Fibroblast of the aortic adventitia (primary cell): Measurements from ENCODE around the gene PLAGL2. TPM values are rescaled to one million over a fixed set of nuclear protein-coding genes. Genes with fewer than 3 reads are reported as not detected.

Experiments
- DNase-seq: peaks from one replicate; pipeline ENCODE4 v3.0.0-alpha.2; 2010; ENCODE audit warnings: low read depth
- H3K4me3 ChIP-seq: 2 replicates; pipeline ENCODE4 v1.5.1; 2011; ENCODE audit warnings: low read depth, mild to moderate bottlenecking, control low read depth, low read length, moderate library complexity
- CTCF ChIP-seq: IDR thresholded peaks from 2 replicates; pipeline ENCODE4 v1.5.1; 2011; ENCODE audit warnings: mild to moderate bottlenecking, low read length, control low read depth, inconsistent platforms; ENCODE audit not compliant: insufficient read depth
- total RNA-seq: library from RNA; depleted of rRNA; stranded (reverse); fragments of >200 nt; gene quantifications from 2 replicates; pipeline ENCODE4 v1.2.3, GENCODE V29; 2012; ENCODE audit warnings: low replicate concordance

PLAGL2 gene
- total RNA-seq, 1 donor: 4.2 TPM

- no peak for DNase-seq
- no peak overlapping the region for H3K4me3 ChIP-seq
- TF ChIP-seq CTCF: no peak
Observed at GRCh38 chr20:32164984-32165735, 42.4 kb downstream of the PLAGL2 start.

DNA sequence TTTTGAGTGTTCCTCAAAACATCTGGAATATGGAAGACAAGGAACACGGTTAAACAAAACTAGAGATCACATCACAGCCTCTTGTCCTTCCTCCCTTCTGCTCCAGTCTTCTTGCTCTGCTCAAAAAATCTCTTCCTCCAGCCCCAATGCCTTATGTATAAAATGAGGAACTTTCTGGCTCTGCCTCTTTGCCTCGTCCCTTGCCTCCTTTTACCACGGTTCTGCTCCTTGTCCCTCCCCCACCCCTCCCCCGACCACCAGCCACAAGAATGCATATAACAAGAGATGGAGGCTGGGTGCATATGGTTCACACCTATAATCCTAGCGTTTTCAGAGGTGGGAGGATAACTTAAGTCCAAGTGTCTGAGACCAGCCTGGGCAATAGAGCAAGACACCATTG is 43.6 kb downstream of the PLAGL2 start:
- H3K4me3 ChIP-seq: no peak overlapping the region
- no peak for TF ChIP-seq CTCF
- no peak for DNase-seq

DNA sequence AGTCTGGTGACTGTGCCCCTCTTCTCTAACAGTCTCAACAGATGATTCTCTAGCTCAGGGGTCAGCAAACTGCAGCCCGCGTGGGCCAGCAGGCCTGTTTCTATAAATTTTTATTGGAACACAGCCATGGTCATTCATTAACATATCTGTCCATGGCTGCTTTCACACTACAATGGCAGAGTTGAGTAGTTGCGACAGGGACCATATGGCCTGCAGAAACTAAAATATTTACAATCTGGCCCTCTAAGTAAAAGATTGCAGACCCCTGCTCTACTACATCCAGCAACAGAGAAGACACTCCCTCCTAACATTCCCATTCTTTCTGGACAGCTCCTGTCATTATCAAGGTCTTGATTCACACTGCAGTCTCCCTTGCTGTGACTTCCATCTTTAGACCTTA is 45.2 kb downstream of the PLAGL2 start:
- H3K4me3 ChIP-seq: no peak overlapping the region
- no peak for DNase-seq
- TF ChIP-seq CTCF: no peak

DNA sequence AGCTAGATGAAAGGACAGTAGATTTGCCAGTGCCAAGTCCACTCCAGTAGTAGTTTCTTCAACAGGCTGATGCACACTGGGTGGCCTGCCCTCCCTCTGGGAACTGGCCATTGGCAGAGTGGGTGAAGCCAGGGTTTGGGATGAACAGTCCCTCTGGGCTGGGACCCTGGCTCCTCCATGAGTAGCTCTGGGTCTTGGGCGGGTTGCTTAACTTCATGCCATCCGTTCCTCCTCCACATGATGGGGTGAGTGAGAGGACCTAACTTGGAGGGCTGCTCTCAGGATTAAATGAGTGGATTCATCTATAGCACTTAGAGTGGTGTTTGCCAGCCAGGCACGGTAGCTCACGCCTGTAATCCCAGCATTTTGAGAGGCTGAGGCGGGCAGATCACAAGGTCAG is 47.2 kb downstream of the PLAGL2 start:
- TF ChIP-seq CTCF: no peak
- H3K4me3 ChIP-seq: no peak overlapping the region
- DNase-seq: no peak

GRCh38 chr20:32159766-32160221 is 47.7 kb downstream of the PLAGL2 start:
- H3K4me3 ChIP-seq: no peak overlapping the region
- no peak for DNase-seq
- TF ChIP-seq CTCF: no peak

DNA sequence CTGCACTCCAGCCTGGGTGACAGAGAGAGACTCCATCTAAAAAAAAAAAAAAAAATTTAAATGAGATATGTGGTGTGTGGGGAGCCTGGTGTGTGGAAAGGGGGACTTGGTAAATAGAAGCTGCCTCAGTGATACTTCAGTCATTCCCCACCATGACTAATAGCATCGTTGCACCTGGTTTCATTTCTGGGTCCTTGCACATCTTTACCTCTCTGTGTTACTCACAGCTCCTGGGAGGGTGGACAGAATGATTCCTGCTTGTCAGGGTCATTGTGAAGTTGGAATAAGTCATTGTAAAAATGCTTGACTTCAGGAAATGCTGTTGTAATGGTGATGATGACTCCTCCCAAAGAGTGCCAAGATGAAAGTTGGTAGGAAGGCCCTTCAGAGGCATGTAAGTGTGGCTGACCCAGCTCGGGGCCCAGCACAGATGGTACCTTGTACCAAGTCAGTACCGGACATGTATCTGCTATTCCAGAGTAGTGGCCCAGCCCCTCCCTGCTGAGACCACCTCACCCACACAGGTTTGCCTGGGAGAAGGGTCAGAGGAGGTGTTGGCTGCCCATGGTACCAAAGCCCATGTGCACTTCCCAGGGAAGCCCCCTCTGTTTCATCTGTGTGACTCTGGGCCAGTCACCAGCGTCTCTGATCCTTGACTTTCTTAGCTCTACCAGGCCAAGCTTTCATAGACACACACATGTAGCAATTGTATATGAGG is 48.4 kb downstream of the PLAGL2 start:
- TF ChIP-seq CTCF: no peak
- H3K4me3 ChIP-seq: no peak overlapping the region
- DNase-seq: no peak
